Mesenteric fat pad (tissue), 1 donor: Measurements from ENCODE around the gene DUSP6. TPM values are rescaled to one million over a fixed set of nuclear protein-coding genes. Genes with fewer than 3 reads are reported as not detected.
"Not testable (repeated sequence)": the region's sequence is repeated elsewhere in the genome, so short reads cannot be mapped to it uniquely, and the experiment has no call there.

Experiments
- DNase-seq: peaks from one replicate; pipeline ENCODE4 v3.0.0-alpha.2; 2020; ENCODE audit warnings: low spot score
- total RNA-seq: library from RNA; stranded (reverse); fragmentation: NEBNext Ultra II Directional; extraction: Animal tissue kit (Norgen Biotek cat#: 25700); gene quantifications from one replicate; pipeline ENCODE4 v1.2.1, GENCODE V29; 2021
- donor health status: DM: yes; HTN: yes; CAD: no.

Gene DUSP6
- total RNA-seq, 1 donor from 2014 or later = 153 TPM

DNA sequence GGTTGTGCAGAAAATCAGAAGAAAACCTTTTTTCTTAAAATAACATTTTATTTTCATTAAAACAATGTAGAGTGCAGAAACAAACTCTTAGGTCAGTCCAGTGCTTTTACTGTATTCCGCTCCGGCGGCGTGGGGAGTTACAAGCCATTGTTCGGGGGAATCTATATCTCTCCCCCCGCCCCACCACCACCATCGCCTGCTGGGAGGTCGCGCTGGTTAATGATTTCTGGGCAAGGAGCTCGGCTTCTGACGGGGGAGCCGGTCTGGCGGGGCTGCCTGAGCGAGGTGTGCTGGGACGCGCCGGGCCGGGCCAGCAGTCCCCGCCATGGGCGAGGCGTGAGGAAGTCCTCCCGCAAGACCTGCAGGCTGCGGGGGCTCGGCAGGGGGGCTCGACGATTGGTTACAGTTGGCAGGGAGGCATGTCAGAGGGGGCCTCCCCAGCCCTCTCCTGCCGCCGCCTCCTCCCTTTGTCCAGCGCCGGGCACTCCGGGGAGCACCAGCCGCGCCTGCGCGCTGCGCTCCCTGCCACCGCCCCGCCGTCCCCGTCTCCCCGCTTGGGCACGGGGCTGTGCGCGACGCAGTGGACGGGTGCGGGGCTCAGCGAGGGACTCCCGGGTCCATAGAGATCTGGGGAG lies 1.0 kb upstream of the DUSP6 start:
- peak; percentile 94 for DNase-seq

- no peak for DNase-seq
Observed at GRCh38 chr12:89352242-89352491, 134 bp downstream of the DUSP6 start.

- DNase-seq = no peak
Observed at GRCh38 chr12:89351489-89352241, 636 bp downstream of the DUSP6 start.

GRCh38 chr12:89350630-89351488 lies 1.4 kb downstream of the DUSP6 start:
- no peak for DNase-seq

- DNase-seq = no peak
Observed at GRCh38 chr12:89350260-89350629, 2.1 kb downstream of the DUSP6 start.

GRCh38 chr12:89349814-89350213 lies 2.5 kb downstream of the DUSP6 start:
- no peak for DNase-seq

- no peak for DNase-seq
Observed at GRCh38 chr12:89348894-89349699, 3.2 kb downstream of the DUSP6 start.

- DNase-seq = no peak
Observed at GRCh38 chr12:89347325-89347829, 4.9 kb downstream of the DUSP6 start.

DNA sequence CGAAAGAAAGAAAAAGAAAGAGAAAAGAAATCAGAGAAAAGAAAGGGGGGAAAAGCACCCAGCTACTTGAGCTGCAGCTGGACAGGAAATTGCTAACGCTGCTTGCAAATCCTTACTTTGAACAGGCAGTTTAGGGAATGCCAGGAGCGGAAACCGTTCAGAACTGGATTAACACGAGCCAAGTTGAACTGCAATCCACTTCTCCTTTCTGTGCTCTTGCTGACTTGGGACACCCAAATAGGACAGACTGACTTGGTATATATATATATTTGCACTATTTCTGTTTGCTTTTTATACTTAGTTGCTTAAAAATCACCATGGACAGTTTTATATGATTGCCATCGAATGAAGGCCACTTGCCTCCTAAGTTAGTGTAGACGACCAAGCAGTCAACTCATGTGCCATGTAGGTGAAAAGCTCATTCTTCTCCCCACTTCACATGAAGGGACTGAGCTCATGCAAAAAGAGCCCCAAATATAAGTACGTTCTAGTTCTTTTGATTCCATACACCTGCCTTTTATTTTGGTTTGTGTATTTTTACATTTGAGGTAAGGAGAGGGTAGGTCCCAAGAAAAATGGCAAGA lies 5.5 kb downstream of the DUSP6 start:
- no peak for DNase-seq

GRCh38 chr12:89345830-89346740 lies 6.2 kb downstream of the DUSP6 start:
- DNase-seq = no peak

DNA sequence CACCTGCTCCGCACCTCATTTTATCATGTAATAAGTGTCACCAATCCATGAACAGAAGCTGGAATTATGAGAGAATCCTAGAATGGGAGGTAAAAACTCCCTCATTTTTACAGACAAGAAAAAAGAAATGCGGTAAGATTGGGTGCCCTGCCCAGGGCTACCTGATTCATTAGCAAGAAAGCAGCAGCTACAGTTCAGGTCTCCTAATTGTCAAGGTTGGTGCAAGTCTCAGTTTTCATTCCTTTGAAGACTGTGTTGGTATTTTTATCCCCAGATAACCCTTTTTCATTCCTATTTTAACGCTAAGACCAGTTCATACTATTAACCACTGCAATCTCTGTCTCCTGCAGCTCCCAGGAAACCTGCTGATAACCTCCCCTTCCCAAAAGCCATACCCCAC lies 6.9 kb downstream of the DUSP6 start:
- no peak for DNase-seq

DNA sequence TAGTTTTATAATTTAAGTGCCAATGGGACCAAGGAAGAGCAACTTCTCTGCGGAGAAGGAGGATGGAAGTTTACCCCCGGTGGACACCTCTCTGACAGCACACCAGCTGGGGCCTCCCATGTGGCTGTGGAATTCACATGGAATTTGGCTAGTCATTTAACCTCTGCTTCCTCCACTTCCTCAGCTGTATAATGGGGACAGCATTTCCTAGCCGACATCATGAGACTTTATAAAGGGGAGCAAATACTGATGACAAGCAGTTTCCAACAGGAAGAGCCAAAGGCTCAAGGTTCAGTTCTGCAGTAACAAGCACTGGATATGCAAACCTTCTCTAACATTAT lies 7.5 kb downstream of the DUSP6 start:
- no peak for DNase-seq

DNA sequence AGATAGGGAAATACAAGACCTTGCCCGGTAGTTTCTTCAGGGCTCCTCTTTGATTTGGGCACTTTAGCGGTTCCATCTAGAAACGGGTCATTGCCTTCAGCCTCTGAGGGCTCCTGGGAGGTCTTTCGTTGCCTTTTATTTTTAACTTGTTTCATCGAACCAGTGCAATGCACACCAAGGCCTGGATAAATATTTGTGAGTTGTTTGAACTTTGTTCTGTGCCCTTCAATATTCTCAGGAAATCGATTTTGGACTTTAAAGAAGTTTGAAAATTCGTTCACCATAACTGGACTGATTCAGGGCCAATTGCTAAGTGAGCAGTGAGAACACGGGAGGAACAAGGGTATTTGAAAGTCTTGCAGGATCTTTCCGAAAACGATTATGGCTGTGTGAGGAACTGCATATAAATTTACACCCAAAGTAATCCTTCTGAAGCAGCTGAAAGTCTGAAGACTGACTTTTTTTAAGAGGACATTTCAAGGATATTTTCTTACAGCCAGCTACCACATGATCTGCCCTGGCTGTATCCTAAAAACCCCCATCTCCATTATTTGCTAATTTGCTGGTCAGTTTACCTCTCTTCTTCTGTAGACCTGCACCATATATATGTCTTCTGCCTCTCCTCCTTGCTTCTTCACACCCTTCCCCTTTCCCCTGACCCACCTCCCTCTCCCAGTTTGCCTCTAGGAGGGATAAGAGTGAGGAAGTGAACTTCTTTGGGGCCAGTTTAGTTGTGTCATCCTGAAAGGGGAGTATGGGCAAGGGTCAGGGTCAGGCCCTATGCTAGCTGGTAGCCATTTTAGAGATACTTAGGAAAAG lies 8.0 kb downstream of the DUSP6 start:
- no peak for DNase-seq

GRCh38 chr12:89343127-89343526 lies 9.2 kb downstream of the DUSP6 start:
- no peak for DNase-seq

- DNase-seq = no peak
Observed at GRCh38 chr12:89340861-89341260, 11.4 kb downstream of the DUSP6 start.

- no peak for DNase-seq
Observed at GRCh38 chr12:89339526-89339925, 12.8 kb downstream of the DUSP6 start.

DNA sequence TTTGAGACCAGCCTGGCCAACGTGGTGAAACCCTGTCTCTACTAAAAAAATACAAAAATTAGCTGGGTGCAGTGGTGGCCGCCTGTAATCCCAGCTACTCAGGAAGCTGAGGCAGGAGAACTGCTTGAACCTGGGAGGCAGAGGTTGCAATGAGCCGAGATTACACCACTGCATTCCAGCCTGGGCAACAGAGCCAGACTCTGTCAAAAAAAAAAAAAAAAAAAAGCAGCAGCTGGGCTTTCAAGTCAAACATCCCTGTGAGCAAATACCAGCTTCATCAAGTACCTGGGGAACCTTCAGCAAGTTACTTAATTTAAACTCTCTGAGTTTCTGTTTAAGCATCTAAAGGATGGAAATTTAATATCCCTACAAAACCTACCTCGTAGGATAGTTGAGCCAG lies 15.2 kb downstream of the DUSP6 start:
- DNase-seq = not testable (repeated sequence)

DNA sequence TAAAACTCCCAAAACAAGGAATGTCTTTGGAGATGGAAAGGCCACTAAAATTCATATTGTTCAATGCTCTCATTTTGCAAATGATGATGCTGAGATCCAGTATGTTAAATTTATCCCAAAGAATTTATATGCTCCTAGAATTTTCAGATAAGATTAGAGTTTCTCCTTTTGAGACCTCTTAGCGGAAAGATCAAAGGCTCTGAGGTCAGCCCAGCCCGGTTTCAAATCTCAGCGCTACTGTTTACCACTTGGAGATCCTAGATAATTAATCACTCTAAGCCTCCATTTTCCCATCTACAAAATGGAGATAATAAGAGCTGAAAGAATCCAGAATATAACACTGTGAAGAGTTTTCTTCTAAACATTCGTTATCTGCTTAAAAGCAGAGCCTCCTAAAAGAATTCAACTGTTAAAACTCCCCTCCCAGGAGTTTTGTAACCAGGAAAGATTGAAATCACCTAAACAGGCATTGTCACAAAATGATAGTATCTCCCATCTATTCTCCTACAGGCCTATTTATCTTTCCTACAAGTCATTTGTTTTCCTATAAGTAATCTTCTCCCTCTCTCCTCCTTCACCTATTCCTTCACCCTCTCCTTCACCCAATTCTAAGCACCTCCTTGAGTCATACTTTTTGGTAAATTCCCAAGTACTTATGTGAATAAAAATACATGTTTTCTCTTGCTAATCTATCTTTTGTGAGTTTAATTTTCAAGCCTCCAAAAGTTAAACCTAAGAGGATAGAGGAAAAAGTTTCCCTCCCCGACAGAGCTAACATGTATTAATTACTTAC lies 16.7 kb downstream of the DUSP6 start:
- no peak for DNase-seq
